Endothelial cell of umbilical vein (primary cell): ENCODE results near the gene CCL17. TPM values are rescaled to one million over a fixed set of nuclear protein-coding genes. Genes with fewer than 3 reads are reported as not detected.

Source experiments
- BruUV-seq: library from RNA; stranded (reverse); fragments of 400-500 nt; replicated peaks from 2 replicates; lab custom pipeline; 2021; lab: Mats Ljungman, UMichigan
- CTCF ChIA-PET: fragments of 300-600, 350-600 bp; sonication (Branson Sonifier 250); formaldehyde crosslinking; loops from one replicate; lab custom pipeline; 2021; ENCODE audit warnings: antibody characterized with exemption, inconsistent platforms; lab: Charles Lee
- POLR2A ChIA-PET: fragments of 300-600, 350-600 bp; sonication (Branson Sonifier 250); formaldehyde crosslinking; loops from one replicate; lab custom pipeline; 2021; ENCODE audit warnings: antibody characterized with exemption, inconsistent platforms; lab: Charles Lee
- DNase-seq: peaks from one replicate; pipeline ENCODE4 v3.0.0-alpha.2; 2011; ENCODE audit warnings: low read depth, low spot score
- FAIRE-seq: peaks from 2 replicates; lab custom pipeline; 2011; peaks lifted over from hg19 to GRCh38; lab: Jason Lieb, UNC
- H2AFZ ChIP-seq: 2 replicates; pipeline ENCODE4 v1.6.0; 2012; ENCODE audit warnings: low read depth, low read length, control low read depth, inconsistent platforms
- H3K27ac ChIP-seq: 2 replicates; pipeline ENCODE4 v1.5.1; 2011; ENCODE audit warnings: low read depth, mild to moderate bottlenecking, control low read depth, low read length, moderate library complexity; ENCODE audit not compliant: insufficient read depth
- H3K27me3 ChIP-seq, 2 experiments: 2 replicates each; pipeline versions ENCODE4 v1.6.0 to v1.6.1; 2011; ENCODE audit warnings: low read length in 2 of 2, mixed read lengths in 1 of 2; ENCODE audit not compliant: control insufficient read depth in 2 of 2, insufficient read depth in 2 of 2
- H3K36me3 ChIP-seq, 2 experiments: 2 replicates in 1 of 2; 3 replicates in 1 of 2; pipeline ENCODE4 v1.5.1; 2011; ENCODE audit warnings: low read length in 2 of 2, mild to moderate bottlenecking in 1 of 2, moderate library complexity in 1 of 2; ENCODE audit not compliant: control insufficient read depth in 2 of 2, insufficient read depth in 2 of 2; ENCODE audit errors: extremely low read depth in 1 of 2
- H3K4me1 ChIP-seq: 3 replicates; pipeline ENCODE4 v1.5.1; 2011; ENCODE audit warnings: mild to moderate bottlenecking, low read length; ENCODE audit not compliant: control insufficient read depth, insufficient read depth; ENCODE audit errors: extremely low read depth
- H3K4me2 ChIP-seq: 2 replicates; pipeline ENCODE4 v1.6.1; 2011; ENCODE audit warnings: low read length, control low read depth, mixed read lengths; ENCODE audit not compliant: insufficient read depth
- H3K4me3 ChIP-seq, 3 experiments: fragments of 200-600 bp in 1 of 3; sonication (generic), shearing (Covaris generic) in 1 of 3; replicated peaks in 1 of 3; 2 replicates each; pipeline ENCODE4 v1.5.1; 2011 to 2016; ENCODE audit warnings: control low read depth in 3 of 3, low read length in 3 of 3, mild to moderate bottlenecking in 2 of 3, inconsistent platforms in 1 of 3, low read depth in 1 of 3, moderate library complexity in 1 of 3; ENCODE audit not compliant: insufficient read depth in 1 of 3
- H3K79me2 ChIP-seq: 2 replicates; pipeline ENCODE4 v1.6.0; 2012; ENCODE audit warnings: low read length, inconsistent platforms; ENCODE audit not compliant: control insufficient read depth, insufficient read depth
- H3K9ac ChIP-seq: replicated peaks from 2 replicates; pipeline ENCODE3; 2011; ENCODE audit warnings: low read length, control low read depth; ENCODE audit not compliant: insufficient read depth; ENCODE audit errors: extremely low read depth
- H3K9me1 ChIP-seq: replicated peaks from 3 replicates; pipeline ENCODE4 v1.6.0; 2011; ENCODE audit warnings: mild to moderate bottlenecking, low read length; ENCODE audit not compliant: control insufficient read depth, insufficient read depth; ENCODE audit errors: extremely low read depth
- H3K9me3 ChIP-seq: replicated peaks from 2 replicates; pipeline ENCODE4 v1.5.1; 2012; ENCODE audit warnings: low read length, inconsistent platforms; ENCODE audit not compliant: control insufficient read depth, insufficient read depth
- H4K20me1 ChIP-seq: replicated peaks from 2 replicates; pipeline ENCODE3; 2011; ENCODE audit warnings: mild to moderate bottlenecking, low read length; ENCODE audit not compliant: control insufficient read depth, insufficient read depth; ENCODE audit errors: extremely low read depth
- CTCF ChIP-seq, 2 donors: IDR thresholded peaks; 1 replicate in 1 of 2; 2 replicates in 1 of 2; pipeline ENCODE4 v1.5.1; 2011; ENCODE audit warnings: low read length in 2 of 2, mild to moderate bottlenecking in 2 of 2, moderate library complexity in 2 of 2, control low read depth in 1 of 2, inconsistent platforms in 1 of 2, low read depth in 1 of 2; ENCODE audit not compliant: insufficient read depth in 1 of 2; ENCODE audit errors: extremely low read depth in 1 of 2
- EZH2 ChIP-seq: IDR thresholded peaks from 2 replicates; pipeline ENCODE4 v1.6.1; 2012; ENCODE audit warnings: borderline replicate concordance, low read depth, mild to moderate bottlenecking, moderate library complexity, low read length, inconsistent platforms; ENCODE audit not compliant: severe bottlenecking
- FOS ChIP-seq: IDR thresholded peaks from 2 replicates; pipeline ENCODE4 v1.6.1; 2011; ENCODE audit warnings: mild to moderate bottlenecking, low read length, moderate library complexity, borderline replicate concordance; ENCODE audit not compliant: insufficient read depth
- GATA2 ChIP-seq: IDR thresholded peaks from 2 replicates; pipeline ENCODE4 v1.7.0; 2011; ENCODE audit warnings: low read depth, mild to moderate bottlenecking, moderate library complexity, mixed read lengths, low read length; ENCODE audit not compliant: insufficient read length, insufficient read depth
- JUN ChIP-seq: IDR thresholded peaks from 2 replicates; pipeline ENCODE4 v1.6.1; 2011; ENCODE audit warnings: borderline replicate concordance, low read depth; ENCODE audit not compliant: insufficient read length, insufficient read depth
- MAX ChIP-seq: IDR thresholded peaks from 2 replicates; pipeline ENCODE4 v1.6.1; 2011; ENCODE audit not compliant: insufficient read depth, insufficient read length
- MYC ChIP-seq: IDR thresholded peaks from one replicate; pipeline ENCODE4 v1.6.1; 2011; ENCODE audit warnings: mild to moderate bottlenecking, low read depth, low read length
- POLR2A ChIP-seq: IDR thresholded peaks from 2 replicates; pipeline ENCODE4 v1.6.1; 2012; ENCODE audit warnings: low read depth, mild to moderate bottlenecking, control low read depth, low read length
- POLR2AphosphoS5 ChIP-seq: IDR thresholded peaks from 2 replicates; pipeline ENCODE4 v1.6.1; 2012; ENCODE audit warnings: low read depth, mild to moderate bottlenecking, control low read depth, low read length, moderate library complexity; ENCODE audit not compliant: insufficient read depth
- dilution Hi-C: fragments of 300-500 bp; cut with MboI; formaldehyde crosslinking; loops from one replicate; pipeline ENCODE4 v1.15.0; 2019; ENCODE audit warnings: low sequenced_read_pairs; ENCODE audit not compliant: extremely low pct_ligation_motif_present
- intact Hi-C: fragments of 100-400 bp; cut with micrococcal nuclease; formaldehyde crosslinking; loops from one replicate; pipeline ENCODE4 v1.10.0; 2022
- polyA plus RNA-seq, 4 experiments: library from polyadenylated mRNA; depleted of rRNA in 3 of 4; stranded (reverse) in 3 of 4; unstranded in 1 of 4; fragments of >200 nt; gene quantifications; 2 replicates each; pipeline versions ENCODE4 v1.2.1 to v1.2.3, GENCODE V29; 2011 to 2012; ENCODE audit warnings: missing spikeins in 1 of 4
- total RNA-seq: library from RNA; stranded (reverse); gene quantifications from 2 replicates; pipeline ENCODE4 v1.2.3, GENCODE V29; 2021

The CCL17 gene
- total and polyA plus RNA-seq, 2 donors (not counting 3 experiments of a cell fraction or from before 2014, with no cell fraction given), result not detected

- dilution Hi-C loops, result loop anchor here (25.0 kb wide), 1 partner anchor 112 kb away; no protein-coding TSS in a partner anchor
- intact Hi-C loops, result no loop called here
These were observed 20.0 kb downstream of the CCL17 start for GRCh38 chr16:57424583-57424982.

GRCh38 chr16:57426356-57426755 lies 21.8 kb downstream of the CCL17 start:
- Histone ChIP-seq H3K4me1 (no peaks in the 10 kb centered on the region), H3K4me2 (no peak overlapping the region), H3K79me2 (no peaks in the 10 kb centered on the region), H3K9ac (no peak overlapping the region), H3K27ac (no peak overlapping the region), H4K20me1 (no peaks in the 10 kb centered on the region), H3K27me3 (no peaks in the 10 kb centered on the region), H3K9me3 (no peaks in the 10 kb centered on the region), H3K36me3 (peaks cover 2 to 25% of the 10 kb centered on the region in 2 experiments), H3K4me3 (no peak overlapping the region), H2AFZ (no peak overlapping the region), H3K9me1 (no peaks in the 10 kb centered on the region)
- DNase-seq (no peak), FAIRE-seq (no peak)
- CTCF ChIA-PET, result interaction anchor here (0.8 to 16.2 kb wide), 3 partner anchors 10 to 121 kb away, joined by 3 to 507 read pairs (median 8); no protein-coding TSS in a partner anchor
- dilution Hi-C loops (no loop called here), intact Hi-C loops (no loop called here)
- POLR2A ChIA-PET, result no interaction called here
- BruUV-seq, result no TSS peak
- TF ChIP-seq MAX, result no peak
- TF ChIP-seq CTCF (IDR thresholded peaks at IDR 0.05; ENCODE audit: extremely low read depth in 1 of 2, insufficient read depth in 1 of 2, low read depth in 1 of 2, low read length in 2 of 2), result no peak
- TF ChIP-seq JUN, result no peak
- no peak for TF ChIP-seq EZH2
- no peak for TF ChIP-seq FOS
- TF ChIP-seq POLR2A, result no peak
- TF ChIP-seq MYC, result no peak
- no peak for TF ChIP-seq POLR2AphosphoS5
- no peak for TF ChIP-seq GATA2

More at GRCh38 chr16:57424583-57424982, 20.0 kb downstream of the CCL17 start:
- Histone ChIP-seq H3K9ac (no peak overlapping the region), H3K9me1 (no peaks in the 10 kb centered on the region), H2AFZ (no peak overlapping the region), H3K4me2 (no peak overlapping the region), H3K27ac (no peak overlapping the region), H3K36me3 (peaks cover 2 to 10% of the 10 kb centered on the region in 2 experiments), H3K9me3 (no peaks in the 10 kb centered on the region), H3K79me2 (no peaks in the 10 kb centered on the region), H3K27me3 (no peaks in the 10 kb centered on the region), H4K20me1 (no peaks in the 10 kb centered on the region), H3K4me1 (no peaks in the 10 kb centered on the region), H3K4me3 (no peak overlapping the region)
- POLR2A ChIA-PET, result no interaction called here
- CTCF ChIA-PET, result interaction anchor here (1.2 to 16.2 kb wide), 5 partner anchors 38 to 299 kb away, joined by 3 to 507 read pairs (median 4); partner anchors contain the start of genes ARL2BP and POLR2C
- no peak for TF ChIP-seq MAX
- TF ChIP-seq FOS, result no peak
- no TSS peak for BruUV-seq
- DNase-seq (no peak), FAIRE-seq (no peak)
